ENCODE results near the gene OSTF1. TPM values are rescaled to one million over a fixed set of nuclear protein-coding genes. Genes with fewer than 3 reads are reported as not detected.

The OSTF1 gene
- total and polyA plus RNA-seq, 2 experiments from 2014 or later, result 22.4 to 29.1 TPM

- H4K20me1 ChIP-seq (ENCODE audit: insufficient read depth, poor library complexity, severe bottlenecking), result no peaks in the 10 kb centered on the region
- no peak for DNase-seq (ENCODE audit: low spot score)
- no peaks in the 10 kb centered on the region for H3K9me3 ChIP-seq (ENCODE audit: low read depth)
- H3K27me3 ChIP-seq, result no peaks in the 10 kb centered on the region
- TF ChIP-seq EZH2 (IDR thresholded peaks at IDR 0.05; ENCODE audit: borderline replicate concordance) (no peak), CTCF (IDR thresholded peaks at IDR 0.05; ENCODE audit: poor library complexity) (no peak), EZH2phosphoT487 (IDR thresholded peaks at IDR 0.05; ENCODE audit: low read depth, severe bottlenecking, unreplicated experiment) (no peak)
- H3K4me3 ChIP-seq, result no peak overlapping the region
- peak overlapping the region; percentile 87 for H3K4me2 ChIP-seq
- H3K4me1 ChIP-seq (ENCODE audit: insufficient read depth), result peaks cover 26% of the 10 kb centered on the region
- H3K27ac ChIP-seq, result no peak overlapping the region
- H3K36me3 ChIP-seq (replicated peaks; ENCODE audit: insufficient read depth, low read depth), result no peaks in the 10 kb centered on the region
- no peak overlapping the region for H2AFZ ChIP-seq
- H3K79me2 ChIP-seq, result peaks cover 61% of the 10 kb centered on the region
- no peaks in the 10 kb centered on the region for H3K9me2 ChIP-seq (replicated peaks; ENCODE audit: insufficient read depth)
- WGBS (ENCODE audit: low lambda C conversion rate, missing lambda C conversion rate), result 99% methylated on average over 4 of the region's 4 CpGs
Measured at GRCh38 chr9:75090579-75090978, 2.3 kb downstream of the OSTF1 start.

GRCh38 chr9:75092766-75093165 is 4.5 kb downstream of the OSTF1 start:
- Histone ChIP-seq H4K20me1 (ENCODE audit: insufficient read depth, poor library complexity, severe bottlenecking) (no peaks in the 10 kb centered on the region), H3K36me3 (replicated peaks; ENCODE audit: insufficient read depth, low read depth) (no peaks in the 10 kb centered on the region), H3K27ac (no peak overlapping the region), H3K9me3 (ENCODE audit: low read depth) (no peaks in the 10 kb centered on the region), H3K4me2 (no peak overlapping the region), H3K9me2 (replicated peaks; ENCODE audit: insufficient read depth) (no peaks in the 10 kb centered on the region), H3K4me1 (ENCODE audit: insufficient read depth) (peaks cover 18% of the 10 kb centered on the region), H3K4me3 (no peak overlapping the region), H3K79me2 (peaks cover 75% of the 10 kb centered on the region), H3K27me3 (no peaks in the 10 kb centered on the region), H2AFZ (no peak overlapping the region)
- WGBS (ENCODE audit: low lambda C conversion rate, missing lambda C conversion rate), result 88% methylated on average over 4 of the region's 4 CpGs
- DNase-seq (ENCODE audit: low spot score), result no peak
- no peak for TF ChIP-seq EZH2phosphoT487 (IDR thresholded peaks at IDR 0.05; ENCODE audit: low read depth, severe bottlenecking, unreplicated experiment)

DNA sequence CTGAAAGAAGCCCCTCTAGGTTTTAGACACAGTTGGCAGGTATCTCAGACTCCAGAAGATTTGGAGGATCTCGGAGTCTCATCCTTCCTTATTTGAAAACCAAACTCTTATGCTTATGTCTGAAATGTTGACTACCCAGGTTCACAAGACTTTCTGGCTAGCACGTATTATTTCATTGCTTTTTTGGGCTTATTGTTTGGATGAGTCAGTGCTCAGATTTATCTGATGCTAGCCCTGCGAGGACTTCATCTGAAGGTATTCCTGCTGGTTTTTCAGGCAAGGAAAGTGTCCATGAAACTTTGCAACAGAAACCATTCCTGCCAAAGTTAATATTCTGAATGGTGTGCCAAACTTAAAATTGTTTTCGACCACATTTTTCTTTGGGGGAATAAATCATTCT is 8.5 kb downstream of the OSTF1 start:
- Histone ChIP-seq H3K4me2 (no peak overlapping the region), H4K20me1 (ENCODE audit: insufficient read depth, poor library complexity, severe bottlenecking) (no peaks in the 10 kb centered on the region), H3K9me2 (replicated peaks; ENCODE audit: insufficient read depth) (no peaks in the 10 kb centered on the region), H3K36me3 (replicated peaks; ENCODE audit: insufficient read depth, low read depth) (no peaks in the 10 kb centered on the region), H3K27ac (no peak overlapping the region), H3K9me3 (ENCODE audit: low read depth) (no peaks in the 10 kb centered on the region), H3K79me2 (peaks cover 80% of the 10 kb centered on the region), H3K27me3 (no peaks in the 10 kb centered on the region), H3K4me1 (ENCODE audit: insufficient read depth) (peaks cover 13% of the 10 kb centered on the region), H3K4me3 (no peak overlapping the region), H2AFZ (no peak overlapping the region)
- WGBS (ENCODE audit: low lambda C conversion rate, missing lambda C conversion rate), result 93% methylated on average over 4 of the region's 4 CpGs
- DNase-seq (ENCODE audit: low spot score), result no peak
- TF ChIP-seq CTCF (IDR thresholded peaks at IDR 0.05; ENCODE audit: poor library complexity) (no peak), EZH2phosphoT487 (IDR thresholded peaks at IDR 0.05; ENCODE audit: low read depth, severe bottlenecking, unreplicated experiment) (no peak), EZH2 (IDR thresholded peaks at IDR 0.05; ENCODE audit: borderline replicate concordance) (no peak)

DNA sequence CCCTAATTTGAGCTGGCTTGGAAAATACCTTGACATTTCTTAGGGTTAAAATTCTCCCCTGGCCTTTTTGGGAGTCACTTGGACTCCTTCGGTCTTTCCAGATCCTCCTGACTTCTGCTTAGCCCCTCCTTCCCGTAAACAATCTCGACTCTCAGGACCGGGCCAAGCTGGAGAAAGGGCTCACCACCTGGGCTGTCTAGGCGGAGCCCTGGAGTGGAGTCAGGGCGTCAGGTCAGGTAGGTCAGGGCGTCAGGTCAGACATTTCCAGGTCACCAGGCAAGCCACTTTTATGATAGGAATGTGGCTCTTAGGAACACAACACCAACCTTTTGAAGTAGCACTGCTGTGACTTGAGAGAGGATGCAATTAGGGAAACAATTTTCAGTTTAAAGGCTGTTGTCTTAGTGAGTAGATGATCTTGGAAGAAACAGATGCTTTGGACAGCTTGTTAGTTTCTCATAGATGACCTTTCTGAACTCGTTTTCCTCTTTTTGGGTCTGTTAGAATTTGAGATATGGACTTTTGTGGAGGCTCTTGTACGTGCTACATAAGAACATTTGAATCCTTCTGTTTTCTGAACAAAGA is 12.8 kb downstream of the OSTF1 start:
- 49% methylated on average over 9 of the region's 9 CpGs for WGBS (ENCODE audit: low lambda C conversion rate, missing lambda C conversion rate)

More for the DNA sequence above, 12.8 kb downstream of the OSTF1 start:
- Histone ChIP-seq H3K9me3 (ENCODE audit: low read depth) (no peaks in the 10 kb centered on the region), H3K4me1 (ENCODE audit: insufficient read depth) (no peaks in the 10 kb centered on the region), H3K4me2 (no peak overlapping the region), H3K27ac (no peak overlapping the region), H2AFZ (no peak overlapping the region), H3K27me3 (no peaks in the 10 kb centered on the region), H4K20me1 (ENCODE audit: insufficient read depth, poor library complexity, severe bottlenecking) (no peaks in the 10 kb centered on the region), H3K9me2 (replicated peaks; ENCODE audit: insufficient read depth) (no peaks in the 10 kb centered on the region), H3K36me3 (replicated peaks; ENCODE audit: insufficient read depth, low read depth) (no peaks in the 10 kb centered on the region), H3K79me2 (peaks cover 69% of the 10 kb centered on the region), H3K4me3 (no peak overlapping the region)
- TF ChIP-seq CTCF (IDR thresholded peaks at IDR 0.05; ENCODE audit: poor library complexity), result no peak
- TF ChIP-seq EZH2phosphoT487 (IDR thresholded peaks at IDR 0.05; ENCODE audit: low read depth, severe bottlenecking, unreplicated experiment), result no peak
- no peak for TF ChIP-seq EZH2 (IDR thresholded peaks at IDR 0.05; ENCODE audit: borderline replicate concordance)
- DNase-seq (ENCODE audit: low spot score), result no peak

All from hepatocyte (in vitro differentiated cells).